Right lung (tissue), 10 donors: ENCODE measurements around the gene EME2. TPM values are rescaled to one million over a fixed set of nuclear protein-coding genes. Genes with fewer than 3 reads are reported as not detected.
"Not testable (repeated sequence)": the region's sequence is repeated elsewhere in the genome, so short reads cannot be mapped to it uniquely, and the experiment has no call there.

Source experiments
- DNase-seq, 2 donors: peaks; one replicate each; pipeline ENCODE4 v3.0.0-alpha.2; 2013
- long read RNA-seq, 8 donors: transcript quantifications; one replicate each; lab custom pipeline, GENCODE V29; 2026
- polyA plus RNA-seq, 5 donors: library from polyadenylated mRNA; unstranded; fragments of 120-200 nt; gene quantifications; one replicate each; pipeline versions ENCODE4 v1.2.1 to v1.2.3, GENCODE V29; 2013; ENCODE audit warnings: inconsistent platforms in 1 of 5, low replicate concordance in 1 of 5; ENCODE audit not compliant: insufficient read length in 5 of 5, insufficient read depth in 1 of 5

The EME2 gene, protein sequence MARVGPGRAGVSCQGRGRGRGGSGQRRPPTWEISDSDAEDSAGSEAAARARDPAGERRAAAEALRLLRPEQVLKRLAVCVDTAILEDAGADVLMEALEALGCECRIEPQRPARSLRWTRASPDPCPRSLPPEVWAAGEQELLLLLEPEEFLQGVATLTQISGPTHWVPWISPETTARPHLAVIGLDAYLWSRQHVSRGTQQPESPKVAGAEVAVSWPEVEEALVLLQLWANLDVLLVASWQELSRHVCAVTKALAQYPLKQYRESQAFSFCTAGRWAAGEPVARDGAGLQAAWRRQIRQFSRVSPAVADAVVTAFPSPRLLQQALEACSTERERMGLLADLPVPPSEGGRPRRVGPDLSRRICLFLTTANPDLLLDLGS
- 10 to 100 TPM in 1 of 5 donors, 1 to 10 TPM in 4; 6.7 to 10.5 (median 7.8) TPM for polyA plus RNA-seq
- long read RNA-seq, donor 1: 0 reads
- long read RNA-seq, donor 2: 0 reads
- long read RNA-seq, donor 3: 0 reads
- long read RNA-seq, donor 4, partial matches to known transcripts: 15 of 15 reads
- long read RNA-seq, donor 4, other reads (novel, unspliced or antisense): 0 of 15 reads
- long read RNA-seq, donor 5, full-length matches to known transcripts: 2 of 89 reads
- long read RNA-seq, donor 5, partial matches to known transcripts: 63 of 89 reads
- long read RNA-seq, donor 5, other reads (novel, unspliced or antisense): 24 of 89 reads
- long read RNA-seq, donor 6, full-length matches to known transcripts: 1 of 75 reads
- long read RNA-seq, donor 6, partial matches to known transcripts: 41 of 75 reads
- long read RNA-seq, donor 6, other reads (novel, unspliced or antisense): 33 of 75 reads
- long read RNA-seq, donor 7, full-length matches to known transcripts: 2 of 2 reads
- long read RNA-seq, donor 7, partial matches to known transcripts: 0 of 2 reads
- long read RNA-seq, donor 7, other reads (novel, unspliced or antisense): 0 of 2 reads
- long read RNA-seq, donor 8: 0 reads

DNA sequence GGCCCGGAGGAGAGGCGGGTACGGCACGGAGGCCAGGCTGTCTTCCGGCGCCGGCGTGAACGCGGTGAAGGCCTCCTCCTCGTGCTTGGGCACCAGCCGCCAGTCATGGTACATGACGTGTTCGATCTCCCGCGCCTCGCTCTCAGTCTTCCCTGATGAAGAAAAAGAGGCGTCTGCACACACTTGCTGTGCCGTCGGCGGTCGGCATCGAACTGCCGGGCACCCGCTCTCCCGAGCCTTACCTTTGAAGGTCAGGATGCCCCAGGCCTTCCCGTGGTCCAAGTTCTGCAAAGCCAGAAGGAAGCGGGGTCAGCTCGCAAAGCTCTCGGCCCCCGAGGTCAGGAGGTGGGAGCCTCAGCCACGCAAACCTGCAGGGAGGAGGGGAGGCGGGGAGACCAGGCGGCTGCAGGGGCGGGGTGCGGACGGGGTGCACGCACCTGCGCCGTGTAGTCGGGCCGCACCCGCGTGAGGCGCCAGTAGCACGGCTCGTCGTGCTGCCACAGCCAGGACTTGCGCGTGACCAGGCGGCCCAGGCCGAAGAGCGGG lies at the start of gene EME2:
Gene EME2, plus strand, starts transcription at position 449 of the 546 bp plus-strand sequence. CDS start 418 bp downstream, outside the sequence.
- no peak for DNase-seq

DNA sequence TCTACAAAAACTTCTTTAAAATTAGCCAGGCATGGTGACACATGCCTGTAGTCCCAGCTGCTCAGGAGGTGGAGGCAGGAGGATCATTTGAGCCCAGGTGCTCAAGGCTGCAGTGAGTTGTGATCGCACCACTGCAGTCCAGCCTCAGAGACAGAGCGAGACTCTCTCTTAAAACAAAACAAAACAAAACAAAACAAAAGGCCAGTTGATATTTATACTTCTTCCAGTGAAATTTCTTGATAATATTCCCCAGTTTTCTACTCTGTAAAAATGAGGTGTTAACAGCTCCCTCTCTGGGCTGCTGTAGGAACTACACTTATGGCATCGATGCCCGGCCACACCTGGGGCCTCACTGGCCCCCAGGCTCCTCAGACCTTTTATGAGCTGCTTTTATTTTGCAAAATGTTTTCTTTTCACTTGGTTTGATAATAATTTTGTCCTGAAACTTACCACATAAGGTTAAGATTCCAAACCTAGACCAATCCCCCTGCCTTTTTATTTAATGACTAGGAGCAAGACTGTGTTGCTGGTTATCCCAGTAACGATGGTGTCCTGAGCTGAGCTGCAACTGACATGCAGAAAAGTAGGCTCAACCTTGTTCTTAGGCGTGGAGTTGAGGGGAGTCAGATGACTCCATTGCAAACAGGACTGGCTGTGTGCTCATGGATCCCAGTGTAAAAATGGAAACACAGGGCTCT lies 49.0 kb upstream of the EME2 start:
- DNase-seq: no peak

DNA sequence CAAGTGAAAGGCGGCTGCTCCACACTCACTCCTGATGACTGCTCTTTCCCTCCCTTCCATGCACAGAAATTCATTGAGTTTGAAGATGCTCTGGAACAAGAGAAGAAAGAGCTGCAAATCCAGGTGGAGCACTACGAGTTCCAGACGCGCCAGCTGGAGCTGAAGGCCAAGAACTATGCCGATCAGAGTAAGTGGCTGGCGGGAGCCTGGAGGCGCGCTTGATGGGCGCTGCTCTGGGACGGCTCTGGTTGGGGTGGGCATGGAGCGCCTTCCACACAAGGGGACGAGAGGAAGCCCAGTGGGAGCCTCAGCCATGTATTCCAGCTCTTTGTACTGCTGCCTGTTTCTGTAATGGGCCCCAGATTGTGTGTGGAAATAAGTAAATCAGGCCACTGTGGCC lies 48.1 kb upstream of the EME2 start:
- no peak for DNase-seq

DNA sequence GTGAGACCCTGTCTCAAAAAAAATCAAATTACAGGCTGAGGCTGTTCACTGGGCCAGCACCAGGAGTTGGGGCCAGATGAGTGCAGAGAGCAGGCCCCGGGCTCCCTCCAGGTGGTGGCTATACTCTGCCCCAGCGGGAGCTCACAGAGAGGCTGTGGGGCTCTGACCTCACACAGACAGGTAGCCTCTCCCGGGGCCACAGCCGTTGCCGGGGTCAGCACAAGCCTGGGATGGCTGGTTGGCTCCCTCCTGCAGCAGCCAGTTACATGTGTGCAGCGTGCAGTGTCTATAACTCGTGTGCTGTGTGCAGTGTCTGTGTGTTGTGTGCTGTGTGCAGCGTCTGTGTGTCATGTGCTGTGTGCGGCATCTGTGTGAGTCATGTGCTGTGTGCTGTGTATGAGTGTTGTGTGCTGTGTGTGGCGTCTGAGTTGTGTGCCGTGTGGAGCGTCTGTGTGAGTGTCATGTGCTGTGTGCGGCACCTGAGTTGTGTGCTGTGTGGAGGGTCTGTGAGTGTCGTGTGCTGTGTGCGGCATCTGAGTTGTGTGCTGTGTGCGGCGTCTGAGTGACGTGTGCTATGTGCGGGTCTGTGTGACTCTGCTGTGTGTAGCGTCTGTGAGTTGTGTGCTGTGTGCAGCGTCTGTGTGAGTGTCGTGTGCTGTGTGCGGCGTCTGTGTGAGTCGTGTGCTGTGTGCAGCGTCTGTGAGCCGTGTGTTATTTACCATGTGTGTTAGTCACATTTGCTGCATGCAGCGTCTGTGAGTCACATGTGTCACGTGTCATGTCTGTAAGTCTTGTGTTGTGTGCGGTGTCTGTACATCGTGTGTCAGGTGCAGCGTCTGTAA lies 45.7 kb upstream of the EME2 start:
- no peak for DNase-seq

DNA sequence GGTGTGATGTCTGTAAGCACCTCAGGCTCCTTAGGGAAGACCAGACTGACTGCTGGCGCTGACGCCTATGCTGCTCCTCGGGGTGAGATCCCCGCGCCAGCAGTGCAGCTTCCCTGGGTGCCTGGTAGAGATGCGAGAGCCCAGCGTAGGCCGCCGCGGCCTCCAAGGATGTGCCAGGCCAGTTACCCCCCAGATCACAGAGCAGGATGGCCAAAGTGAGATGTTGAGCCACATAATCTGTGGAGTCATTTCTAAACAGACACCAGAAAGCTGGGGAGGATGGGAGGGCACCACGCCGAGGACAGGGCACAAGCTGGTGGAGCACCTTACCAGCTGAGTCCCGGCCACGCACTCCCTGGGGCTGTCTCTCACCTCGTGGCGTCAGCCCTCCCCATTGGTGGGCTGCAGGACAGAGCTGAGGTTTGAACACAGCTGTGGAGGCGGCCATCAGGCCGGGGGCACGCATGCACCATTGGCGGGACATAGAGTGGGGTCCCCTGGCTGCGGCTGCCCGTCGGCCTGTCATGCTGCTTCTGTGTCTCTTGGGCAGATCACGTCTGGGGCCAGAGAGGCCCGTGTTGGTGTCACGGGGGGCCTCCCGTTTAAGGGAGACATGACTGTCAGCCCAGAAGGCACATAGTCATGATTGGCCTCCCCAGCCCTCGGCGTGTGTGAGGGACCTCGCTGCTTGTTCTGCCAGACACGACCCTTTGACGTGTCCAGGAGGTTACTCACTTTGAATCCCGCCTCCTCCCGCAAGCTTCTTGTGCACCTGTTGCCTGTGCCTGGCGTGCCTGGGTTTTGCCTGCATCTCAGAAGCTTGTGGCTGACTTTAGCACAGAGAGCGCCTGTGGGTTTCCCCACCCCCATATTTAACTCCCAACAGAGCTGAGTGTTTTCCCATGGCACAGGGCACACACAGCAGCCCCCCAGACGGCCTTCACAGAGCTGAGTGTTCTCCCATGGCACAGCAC lies 44.7 kb upstream of the EME2 start:
- no peak for DNase-seq

DNA sequence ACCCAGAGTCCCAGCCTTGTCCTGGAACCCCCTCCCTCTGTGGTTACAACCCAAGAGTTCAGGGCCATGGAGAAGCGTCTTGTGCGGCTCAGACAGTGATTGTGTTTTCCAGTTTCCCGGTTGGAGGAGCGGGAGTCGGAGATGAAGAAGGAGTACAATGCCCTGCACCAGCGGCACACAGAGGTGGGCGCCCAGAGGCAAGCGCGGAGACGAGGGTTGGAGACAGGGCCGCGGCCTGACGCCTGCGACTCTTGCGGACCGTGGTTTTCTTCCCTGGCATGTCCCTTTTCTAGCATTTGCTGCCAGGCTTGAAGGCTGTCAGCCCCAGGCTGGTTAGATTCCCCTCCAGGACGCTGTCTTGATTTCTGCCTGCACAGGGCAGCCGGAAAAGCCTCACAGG lies 43.6 kb upstream of the EME2 start:
- DNase-seq: no peak

DNA sequence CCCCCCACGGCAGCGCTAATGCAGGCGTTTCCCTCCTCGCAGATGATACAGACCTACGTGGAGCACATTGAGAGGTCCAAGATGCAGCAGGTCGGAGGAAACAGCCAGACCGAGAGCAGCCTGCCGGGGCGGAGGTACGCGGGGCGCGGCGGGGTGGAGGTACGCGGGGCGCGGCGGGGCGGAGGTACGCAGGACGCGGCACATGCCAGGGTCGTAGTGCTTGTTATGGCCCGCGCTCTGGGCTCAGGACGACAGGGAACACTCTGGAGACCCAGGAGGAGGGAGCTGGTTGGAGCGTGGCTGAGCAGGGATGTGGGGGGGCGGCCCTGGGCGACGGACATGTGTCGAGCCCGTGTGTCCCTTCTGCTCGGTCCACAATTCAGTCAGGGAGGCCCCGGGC lies 43.2 kb upstream of the EME2 start:
- DNase-seq: no peak

DNA sequence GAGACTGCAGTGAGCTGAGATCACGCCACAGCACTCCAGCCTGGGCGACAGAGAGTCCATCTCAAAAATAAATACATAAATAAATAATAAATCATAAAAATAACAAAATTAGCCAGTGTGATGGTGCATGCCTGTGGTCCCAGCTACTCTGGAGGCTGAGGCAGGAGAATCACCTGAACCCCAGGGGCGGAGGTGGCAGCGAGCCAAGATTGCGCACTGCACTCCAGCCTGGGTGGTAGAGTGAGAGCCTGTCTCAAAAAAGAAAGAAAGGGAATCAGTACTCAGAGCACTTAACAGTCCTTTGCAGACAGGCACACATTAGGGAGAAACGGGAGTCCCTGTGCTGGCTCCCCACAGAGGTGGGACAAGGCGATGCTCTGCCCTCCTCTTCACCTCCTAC lies 41.5 kb upstream of the EME2 start:
- no peak for DNase-seq

DNA sequence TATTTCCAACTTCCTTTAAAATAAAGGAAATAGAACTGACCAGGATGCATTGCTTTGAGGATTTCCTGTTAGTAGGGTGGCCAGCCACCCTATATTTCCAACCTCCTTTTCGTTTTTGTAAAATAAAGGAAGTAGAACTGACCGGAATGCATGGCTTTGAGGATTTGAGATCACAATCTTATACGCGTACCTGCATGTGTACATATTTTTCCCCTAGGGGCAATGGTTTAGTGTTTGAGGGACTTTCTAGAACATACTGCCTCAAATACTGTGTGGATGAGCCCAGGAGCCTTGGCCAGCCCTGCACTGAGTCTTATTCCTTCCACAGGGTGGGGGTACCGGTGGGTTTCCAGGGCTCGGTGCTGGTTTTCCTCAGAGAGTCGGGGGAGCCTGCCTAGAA lies 41.0 kb upstream of the EME2 start:
- no peak for DNase-seq

DNA sequence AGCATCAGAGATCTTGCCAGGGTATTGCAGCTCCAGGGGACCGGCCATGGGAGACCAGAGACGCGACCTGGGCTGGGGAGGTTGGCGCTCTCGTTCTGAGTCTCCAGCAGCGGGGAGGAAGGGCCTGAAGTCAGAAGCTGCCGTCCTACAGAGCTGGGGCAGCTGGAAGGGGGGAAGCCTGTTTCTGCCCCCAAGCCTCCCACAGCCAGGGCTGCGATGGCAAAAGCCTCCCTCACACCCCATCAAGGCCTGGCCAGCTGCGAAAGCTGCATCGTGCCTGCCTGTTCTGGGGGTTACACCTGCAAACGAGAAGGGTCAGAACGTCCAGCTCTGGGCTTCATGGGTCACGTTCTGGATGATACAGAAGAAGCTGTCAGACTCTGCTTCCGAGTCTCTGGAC lies 40.5 kb upstream of the EME2 start:
- DNase-seq: no peak

DNA sequence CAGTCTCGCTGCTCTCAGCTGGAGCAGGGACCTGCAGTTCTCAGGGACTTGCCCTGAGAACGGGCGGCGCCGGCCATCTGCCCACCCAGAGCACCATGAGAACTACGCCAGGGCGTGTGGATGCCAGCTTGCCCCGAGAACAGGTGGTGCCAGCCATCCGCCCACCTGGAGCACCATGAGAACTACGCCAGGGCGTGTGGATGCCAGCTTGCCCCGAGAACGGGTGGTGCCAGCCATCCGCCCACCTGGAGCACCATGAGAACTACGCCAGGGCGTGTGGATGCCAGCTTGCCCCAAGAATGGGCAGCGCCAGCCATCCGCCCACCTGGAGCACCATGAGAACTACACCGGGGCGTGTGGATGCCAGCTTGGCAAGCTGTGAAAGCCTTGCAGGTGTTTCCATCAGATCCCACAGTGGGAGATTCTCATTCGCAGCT lies 40.0 kb upstream of the EME2 start:
- DNase-seq: not testable (repeated sequence)

DNA sequence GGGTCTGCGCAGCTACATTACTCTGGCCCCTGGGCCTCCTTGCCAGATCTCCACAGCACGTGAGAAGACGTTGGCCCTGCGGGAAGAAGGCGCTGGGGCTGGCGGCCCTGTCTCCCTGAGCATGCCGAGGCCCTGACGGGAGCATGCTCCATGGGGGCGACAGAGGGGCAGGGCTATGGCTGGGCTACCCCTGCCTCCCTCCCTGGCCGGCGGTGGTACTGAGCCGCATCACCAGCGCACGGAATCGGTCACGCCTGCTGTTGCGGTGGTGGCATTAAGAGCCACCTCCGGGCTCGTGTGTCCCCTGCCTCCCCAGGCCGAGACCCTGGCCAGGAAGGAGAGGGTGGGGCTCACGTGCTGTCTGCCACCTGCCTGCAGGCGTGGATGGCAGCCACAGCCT lies 38.5 kb upstream of the EME2 start:
- DNase-seq: no peak

DNA sequence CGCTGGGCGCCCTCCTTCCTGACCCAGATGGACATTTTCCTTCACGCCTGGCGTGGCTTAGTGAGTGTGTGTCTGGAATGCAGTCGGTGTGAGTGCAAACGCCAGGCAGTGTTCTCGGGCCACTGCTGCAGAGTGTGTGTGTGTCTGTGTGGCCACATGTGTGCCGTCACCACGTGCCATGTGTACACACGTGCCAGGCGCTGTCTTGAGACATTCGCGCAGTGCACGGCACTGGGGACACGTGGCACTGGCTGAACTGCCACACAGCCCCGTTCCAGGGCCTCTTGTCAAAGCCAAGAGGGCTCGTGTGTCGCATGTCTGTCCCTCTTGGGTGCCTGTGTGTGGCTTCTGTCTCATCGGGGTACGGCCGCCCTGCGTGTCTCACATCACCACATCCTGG lies 37.8 kb upstream of the EME2 start:
- DNase-seq: no peak

DNA sequence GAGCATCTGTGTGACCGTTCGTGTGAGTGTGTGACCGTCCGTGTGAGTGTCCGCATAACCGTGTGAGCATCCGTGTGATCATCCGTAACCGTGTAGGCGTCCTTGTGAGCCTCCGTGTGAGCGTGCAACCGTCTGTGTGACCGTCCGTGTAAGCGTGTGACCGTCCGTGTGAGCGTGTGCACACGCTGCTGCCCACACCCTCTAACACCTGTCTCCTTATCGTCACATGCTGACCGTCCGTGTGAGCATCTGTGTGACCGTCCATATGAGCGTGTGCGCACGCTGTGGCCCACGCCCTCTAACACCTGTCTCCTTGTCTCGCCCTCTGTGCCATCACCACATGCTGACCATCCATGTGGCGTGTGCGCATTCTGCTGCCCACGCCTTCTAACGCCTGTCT lies 32.4 kb upstream of the EME2 start:
- no peak for DNase-seq

DNA sequence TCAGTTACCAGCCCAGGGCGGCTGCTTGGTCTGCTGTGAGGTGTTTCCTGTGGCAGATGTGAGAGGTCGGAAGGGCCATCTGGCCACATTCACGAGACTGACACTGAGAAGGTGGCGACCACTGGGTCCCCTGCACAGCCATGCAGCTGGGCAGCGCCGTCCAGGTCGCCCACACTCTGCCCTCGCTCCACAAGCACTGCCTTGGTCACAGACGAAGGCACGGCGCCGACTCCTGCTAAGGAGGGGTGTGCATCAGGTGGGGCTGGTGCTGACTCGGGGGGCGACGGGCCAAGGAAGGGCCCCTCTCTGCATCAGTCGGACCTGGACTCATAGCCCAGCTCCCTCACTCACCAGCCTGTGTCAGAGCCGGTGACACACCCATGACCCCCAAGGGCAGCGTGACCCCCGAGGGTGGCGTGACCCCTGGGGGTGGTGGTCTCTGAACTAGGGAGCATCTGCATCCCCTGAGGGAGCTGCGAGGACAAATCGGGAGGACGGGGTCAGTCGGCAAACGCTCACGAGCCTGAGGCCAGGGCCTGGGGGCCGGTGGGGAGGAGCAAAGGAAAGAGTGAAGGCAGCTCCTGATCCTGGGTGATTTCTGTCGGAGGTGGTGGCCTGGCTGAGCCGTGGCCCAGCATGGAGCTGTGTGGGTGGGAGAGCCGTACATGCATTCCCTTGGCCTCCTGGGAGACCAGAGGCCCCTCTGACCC lies 31.7 kb upstream of the EME2 start:
- DNase-seq: no peak

DNA sequence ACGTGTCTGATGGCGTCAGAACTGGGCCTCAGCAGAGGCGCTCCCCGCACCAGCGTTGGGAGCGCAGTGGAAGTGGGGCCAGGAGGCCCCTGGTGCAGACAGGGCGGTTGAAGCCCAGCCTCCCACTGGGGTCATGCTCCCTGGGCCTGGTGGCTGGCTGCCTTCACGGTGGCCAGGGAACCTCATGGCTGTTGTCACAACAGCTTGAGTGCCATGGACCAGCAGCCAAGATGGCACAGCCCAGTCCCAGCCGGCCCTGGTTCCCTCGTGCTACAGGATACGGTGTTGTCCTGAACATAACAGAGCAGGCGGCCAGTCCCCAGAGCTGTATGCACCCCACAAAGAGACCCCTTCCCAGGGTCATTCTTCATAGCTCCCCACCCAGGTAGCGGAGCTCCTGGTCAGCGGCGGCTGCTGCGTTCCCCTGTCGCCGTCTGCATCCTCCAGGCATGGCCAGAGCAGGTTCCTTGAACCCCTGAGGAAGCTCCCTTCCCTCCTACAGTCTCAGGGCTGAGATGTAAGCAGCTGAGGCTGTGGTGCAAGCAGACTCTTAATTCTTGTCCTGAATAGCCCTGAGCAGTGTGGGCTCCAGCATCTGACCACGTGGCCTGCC lies 31.0 kb upstream of the EME2 start:
- no peak for DNase-seq

DNA sequence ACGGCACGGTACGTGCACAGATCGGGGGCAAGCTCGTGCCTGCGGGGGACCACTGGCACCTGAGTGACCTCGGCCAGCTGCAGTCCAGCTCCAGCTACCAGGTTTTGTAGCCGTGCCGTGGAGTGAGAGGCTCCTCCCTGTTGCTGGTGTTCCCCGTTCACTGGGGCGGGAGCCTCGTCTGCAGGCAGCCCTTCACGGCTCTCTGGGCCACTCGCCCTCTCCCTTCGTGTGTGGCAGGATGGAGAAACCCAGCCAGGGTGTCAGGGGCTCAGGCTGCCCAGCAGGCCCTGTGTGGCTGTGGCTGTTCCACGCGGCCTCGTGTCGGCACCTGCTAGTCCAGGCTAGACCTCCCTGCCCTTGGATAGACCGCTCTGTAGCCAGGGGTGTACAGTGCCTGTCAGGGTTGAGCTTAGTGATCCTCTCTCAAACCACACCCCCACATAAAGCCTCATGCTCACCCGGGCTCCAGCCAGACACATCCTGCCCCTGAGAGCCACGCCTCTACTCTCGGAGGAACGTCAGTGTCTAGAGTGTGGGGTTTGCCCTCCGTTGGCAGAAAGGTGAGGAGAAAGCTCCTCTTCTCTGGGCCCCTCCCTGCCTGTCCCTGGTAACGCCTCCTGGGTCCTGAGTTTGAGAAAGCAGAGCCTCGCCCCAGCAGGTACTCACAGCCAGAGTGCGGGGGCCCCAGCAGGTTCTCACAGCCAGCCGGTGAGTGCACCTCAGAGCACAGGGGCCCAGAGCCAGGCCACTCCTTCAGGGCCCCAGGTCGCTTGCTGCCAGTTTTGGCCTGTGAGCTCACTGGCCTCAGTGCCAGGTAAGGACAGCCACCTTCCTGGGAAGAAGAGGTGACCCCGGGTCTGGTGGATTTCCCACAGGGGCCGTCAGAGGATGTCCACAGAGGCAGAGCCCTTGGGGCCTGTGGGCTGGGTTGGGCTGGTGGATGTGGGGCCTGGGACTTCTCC lies 29.0 kb upstream of the EME2 start:
- no peak for DNase-seq
